H9 (cell line): Measurements from ENCODE around the gene SLC35E3. TPM values are rescaled to one million over a fixed set of nuclear protein-coding genes. Genes with fewer than 3 reads are reported as not detected.

Experiments used
- DNase-seq: peaks from one replicate; pipeline ENCODE4 v3.0.0-alpha.2; 2017
- H2AFZ ChIP-seq: one replicate; pipeline ENCODE4 v1.6.1; 2013; ENCODE audit warnings: mild to moderate bottlenecking, low read length, control low read depth, moderate library complexity
- H2AK5ac ChIP-seq: 2 replicates; pipeline ENCODE4 v1.6.1; 2013; ENCODE audit warnings: low read length, control low read depth, mixed read lengths; ENCODE audit not compliant: insufficient read length
- H2BK120ac ChIP-seq: one replicate; pipeline ENCODE4 v1.6.1; 2013; ENCODE audit warnings: low read depth, mild to moderate bottlenecking, low read length, control low read depth, inconsistent platforms; ENCODE audit not compliant: poor library complexity, severe bottlenecking
- H2BK12ac ChIP-seq: 2 replicates; pipeline ENCODE4 v1.6.1; 2013; ENCODE audit warnings: low read length, control low read depth, mixed read lengths, low read depth; ENCODE audit not compliant: insufficient read length
- H2BK15ac ChIP-seq: 2 replicates; pipeline ENCODE4 v1.6.1; 2013; ENCODE audit warnings: low read depth, low read length, control low read depth
- H2BK20ac ChIP-seq: one replicate; pipeline ENCODE4 v1.6.1; 2013; ENCODE audit warnings: low read depth, mild to moderate bottlenecking, low read length, control low read depth, inconsistent platforms; ENCODE audit not compliant: poor library complexity, severe bottlenecking
- H2BK5ac ChIP-seq: 2 replicates; pipeline ENCODE4 v1.6.1; 2013; ENCODE audit warnings: low read length, control low read depth, mixed read lengths; ENCODE audit not compliant: insufficient read length
- H3K14ac ChIP-seq: 2 replicates; pipeline ENCODE4 v1.6.1; 2013; ENCODE audit warnings: low read length, control low read depth; ENCODE audit not compliant: insufficient read depth
- H3K18ac ChIP-seq: 2 replicates; pipeline ENCODE4 v1.6.1; 2013; ENCODE audit warnings: low read depth, mild to moderate bottlenecking, mixed read lengths, low read length, control low read depth; ENCODE audit not compliant: insufficient read length
- H3K23ac ChIP-seq: 2 replicates; pipeline ENCODE4 v1.6.1; 2013; ENCODE audit warnings: low read length, control low read depth, mixed read lengths, low read depth; ENCODE audit not compliant: insufficient read length
- H3K23me2 ChIP-seq: 2 replicates; pipeline ENCODE4 v1.6.1; 2013; ENCODE audit warnings: low read depth, mild to moderate bottlenecking, mixed read lengths, low read length, control low read depth; ENCODE audit not compliant: insufficient read length, poor library complexity, severe bottlenecking
- H3K27ac ChIP-seq: 2 replicates; pipeline ENCODE4 v1.5.1; 2013; ENCODE audit warnings: low read length, control low read depth, mixed read lengths, low read depth; ENCODE audit not compliant: insufficient read length
- H3K27me3 ChIP-seq: 2 replicates; pipeline ENCODE4 v1.6.1; 2013; ENCODE audit warnings: low read length, control low read depth, inconsistent platforms; ENCODE audit not compliant: insufficient read depth
- H3K4ac ChIP-seq: 2 replicates; pipeline ENCODE4 v1.6.1; 2013; ENCODE audit warnings: low read depth, mild to moderate bottlenecking, control low read depth, inconsistent platforms, low read length, moderate library complexity
- H3K4me1 ChIP-seq: 2 replicates; pipeline ENCODE4 v1.6.1; 2013; ENCODE audit warnings: low read length, control low read depth, inconsistent platforms; ENCODE audit not compliant: insufficient read depth
- H3K4me2 ChIP-seq: 2 replicates; pipeline ENCODE4 v1.6.1; 2013; ENCODE audit warnings: low read length, control low read depth, mixed read lengths; ENCODE audit not compliant: insufficient read length, insufficient read depth
- H3K56ac ChIP-seq: 2 replicates; pipeline ENCODE4 v1.6.1; 2013; ENCODE audit warnings: low read depth, mild to moderate bottlenecking, mixed read lengths, low read length, control low read depth; ENCODE audit not compliant: insufficient read length
- H3K79me1 ChIP-seq: 2 replicates; pipeline ENCODE4 v1.6.1; 2013; ENCODE audit warnings: low read depth, mild to moderate bottlenecking, moderate library complexity, low read length, control low read depth, inconsistent platforms; ENCODE audit not compliant: insufficient read depth, poor library complexity, severe bottlenecking
- H3K79me2 ChIP-seq: 2 replicates; pipeline ENCODE4 v1.6.1; 2013; ENCODE audit warnings: low read length, control low read depth, inconsistent platforms; ENCODE audit not compliant: insufficient read depth
- H3K9ac ChIP-seq: 2 replicates; pipeline ENCODE4 v1.6.1; 2013; ENCODE audit warnings: low read length, control low read depth, mixed read lengths; ENCODE audit not compliant: insufficient read length; ENCODE audit errors: extremely low read depth
- H3K9me3 ChIP-seq: one replicate; pipeline ENCODE4 v1.6.1; 2013; ENCODE audit warnings: low read depth, low read length, inconsistent platforms; ENCODE audit not compliant: control insufficient read depth
- H3T11ph ChIP-seq: one replicate; pipeline ENCODE4 v1.6.1; 2013; ENCODE audit warnings: mild to moderate bottlenecking, low read length, control low read depth, inconsistent platforms
- H4K20me1 ChIP-seq: one replicate; pipeline ENCODE4 v1.6.1; 2013; ENCODE audit not compliant: control insufficient read depth, insufficient read length, insufficient read depth
- H4K5ac ChIP-seq: 2 replicates; pipeline ENCODE4 v1.6.1; 2013; ENCODE audit warnings: low read depth, mild to moderate bottlenecking, mixed read lengths, low read length, control low read depth; ENCODE audit not compliant: insufficient read length
- H4K8ac ChIP-seq: replicated peaks from 2 replicates; pipeline ENCODE4 v1.6.1; 2013; ENCODE audit warnings: low read length, control low read depth, mixed read lengths, low read depth; ENCODE audit not compliant: insufficient read length
- H4K91ac ChIP-seq: 2 replicates; pipeline ENCODE4 v1.6.1; 2013; ENCODE audit warnings: low read depth, mild to moderate bottlenecking, moderate library complexity, mixed read lengths, low read length, control low read depth; ENCODE audit not compliant: insufficient read length
- H3K27ac Mint-ChIP-seq, 3 experiments: 2 replicates in 2 of 3; 3 replicates in 1 of 3; pipeline ENCODE4 v1.8.0; 2020 to 2021; ENCODE audit warnings: mixed read lengths in 3 of 3, mild to moderate bottlenecking in 1 of 3, moderate library complexity in 1 of 3
- H3K27me3 Mint-ChIP-seq: 2 replicates; pipeline ENCODE4 v1.8.0; 2021; ENCODE audit warnings: low read depth, mild to moderate bottlenecking, moderate library complexity, mixed read lengths
- H3K36me3 Mint-ChIP-seq, 3 experiments: 2 replicates in 2 of 3; 3 replicates in 1 of 3; pipeline ENCODE4 v1.8.0; 2020 to 2021; ENCODE audit warnings: low read depth in 3 of 3, mixed read lengths in 3 of 3; ENCODE audit not compliant: insufficient read depth in 1 of 3
- H3K4me1 Mint-ChIP-seq, 2 experiments: 2 replicates each; pipeline ENCODE4 v1.8.0; 2020; ENCODE audit warnings: mixed read lengths in 2 of 2
- H3K4me3 Mint-ChIP-seq, 2 experiments: 2 replicates in 1 of 2; 3 replicates in 1 of 2; pipeline ENCODE4 v1.8.0; 2020 to 2021; ENCODE audit warnings: mild to moderate bottlenecking in 2 of 2, mixed read lengths in 2 of 2, moderate library complexity in 1 of 2
- H3K9me3 Mint-ChIP-seq, 2 experiments: 2 replicates in 1 of 2; 3 replicates in 1 of 2; pipeline ENCODE4 v1.8.0; 2020; ENCODE audit warnings: mild to moderate bottlenecking in 2 of 2, mixed read lengths in 2 of 2, moderate library complexity in 1 of 2
- CTCF ChIP-seq: fragments of 200-600 bp; sonication (generic); conservative IDR thresholded peaks from 3 replicates; pipeline ENCODE4 v1.8.0; 2021; ENCODE audit warnings: antibody characterized with exemption, mild to moderate bottlenecking
- WGBS: extraction: QIAGEN DNeasy Blood & Tissue Kit; methylation state at CpG from one replicate; pipeline ENCODE4 v1.1.7; 2013; ENCODE audit warnings: missing lambda C conversion rate, low lambda C conversion rate, mixed read lengths; ENCODE audit not compliant: insufficient read length; ENCODE audit errors: extremely low coverage; 5-methylcytosine and 5-hydroxymethylcytosine counted together
- total RNA-seq: library from RNA; stranded (reverse); gene quantifications from 2 replicates; pipeline ENCODE4 v1.2.1, GENCODE V29; 2021

The SLC35E3 gene
- total RNA-seq, 1 experiment from 2014 or later = 17.9 TPM

GRCh38 chr12:68789144-68789878 lies 43.3 kb downstream of the SLC35E3 start:
- Histone ChIP-seq H3K18ac (no peak overlapping the region), H2BK20ac (no peak overlapping the region), H3K56ac (no peak overlapping the region), H3K9ac (no peak overlapping the region), H4K5ac (no peak overlapping the region), H2AFZ (no peak overlapping the region), H2BK15ac (no peak overlapping the region), H2AK5ac (no peak overlapping the region), H3K4ac (no peak overlapping the region), H4K20me1 (no peaks in the 10 kb centered on the region), H3K14ac (no peak overlapping the region), H4K8ac (no peak overlapping the region), H3K4me2 (no peak overlapping the region), H3K79me1 (no peaks in the 10 kb centered on the region), H2BK12ac (no peak overlapping the region), H3K27ac (no peak overlapping the region), H3T11ph (no peak overlapping the region), H3K4me1 (no peaks in the 10 kb centered on the region), H2BK5ac (no peak overlapping the region), H3K23me2 (no peaks in the 10 kb centered on the region), H3K79me2 (no peaks in the 10 kb centered on the region), H3K23ac (no peak overlapping the region), H4K91ac (no peak overlapping the region), H3K27me3 (no peaks in the 10 kb centered on the region), H2BK120ac (no peak overlapping the region), H3K9me3 (no peaks in the 10 kb centered on the region)
- Mint-ChIP-seq H3K4me3 (no peak overlapping the region), H3K27ac (no peak overlapping the region), H3K4me1 (peaks cover 5 to 9% of the 10 kb centered on the region in 2 experiments), H3K27me3 (no peaks in the 10 kb centered on the region; the same call in 1 of the 2 replicates), H3K9me3 (no peaks in the 10 kb centered on the region), H3K36me3 (no peaks in the 10 kb centered on the region)
- no CpG with 5 or more reads among the region's 14 CpGs for WGBS
- no peak for DNase-seq
- no peak for TF ChIP-seq CTCF
